HepG2 (cell line): ENCODE data around the gene LSM8. TPM values are rescaled to one million over a fixed set of nuclear protein-coding genes. Genes with fewer than 3 reads are reported as not detected.
A peak's percentile ranks its signal among the peaks of the same experiment; 100 is the strongest.

Experiments used
- ELF1 ChIP-seq: sonication (generic); formaldehyde crosslinking; IDR thresholded peaks from 2 replicates; pipeline ENCODE4 v1.4.0; 2020; ENCODE audit warnings: missing genetic modification reagents
- KAT8 ChIP-seq: IDR thresholded peaks from 2 replicates; pipeline ENCODE4 v1.6.1; 2016; ENCODE audit warnings: missing genetic modification reagents, missing compliant biosample characterization
- KLF6 ChIP-seq: IDR thresholded peaks from 2 replicates; pipeline ENCODE4 v1.8.0; 2016; ENCODE audit warnings: missing biosample characterization, missing genetic modification reagents
- NAIF1 ChIP-seq: sonication (generic); formaldehyde crosslinking; IDR thresholded peaks from 2 replicates; pipeline ENCODE4 v1.5.0; 2020; ENCODE audit warnings: mild to moderate bottlenecking, missing genetic modification reagents, borderline replicate concordance
- ONECUT2 ChIP-seq: sonication (generic); formaldehyde crosslinking; IDR thresholded peaks from 2 replicates; pipeline ENCODE4 v1.4.0; 2020; ENCODE audit warnings: missing genetic modification reagents
- PAX8 ChIP-seq: sonication (generic); formaldehyde crosslinking; IDR thresholded peaks from 2 replicates; pipeline ENCODE4 v1.8.0; 2022; ENCODE audit warnings: mild to moderate bottlenecking, missing genetic modification reagents, borderline replicate concordance
- POLR2AphosphoS5 ChIP-seq: IDR thresholded peaks from 2 replicates; pipeline ENCODE4 v1.6.1; 2012; ENCODE audit warnings: low read depth, low read length
- SP2 ChIP-seq: sonication (generic); formaldehyde crosslinking; IDR thresholded peaks from 2 replicates; pipeline ENCODE4 v1.5.1; 2020; ENCODE audit warnings: mild to moderate bottlenecking, missing genetic modification reagents
- ZBTB20 ChIP-seq: sonication (generic); formaldehyde crosslinking; IDR thresholded peaks from 2 replicates; pipeline ENCODE4 v1.8.1; 2023; ENCODE audit warnings: missing genetic modification reagents, low read depth, mild to moderate bottlenecking, borderline replicate concordance
- ZBTB7B ChIP-seq: sonication (generic); formaldehyde crosslinking; IDR thresholded peaks from 2 replicates; pipeline ENCODE4 v1.4.0; 2020; ENCODE audit warnings: missing genetic modification reagents
- ZNF337 ChIP-seq: sonication (generic); formaldehyde crosslinking; IDR thresholded peaks from 2 replicates; pipeline ENCODE4 v1.5.1; 2020; ENCODE audit warnings: missing genetic modification reagents, low read depth, mild to moderate bottlenecking, borderline replicate concordance
- ZNF598 ChIP-seq: sonication (generic); formaldehyde crosslinking; IDR thresholded peaks from 2 replicates; pipeline ENCODE4 v1.5.1; 2020; ENCODE audit warnings: mild to moderate bottlenecking, missing genetic modification reagents, borderline replicate concordance
- ZNF605 ChIP-seq: sonication (generic); formaldehyde crosslinking; IDR thresholded peaks from 2 replicates; pipeline ENCODE4 v1.8.0; 2022; ENCODE audit warnings: mild to moderate bottlenecking, missing genetic modification reagents
- ZNF75D ChIP-seq: sonication (generic); formaldehyde crosslinking; IDR thresholded peaks from 2 replicates; pipeline ENCODE4 v1.8.1; 2023; ENCODE audit warnings: missing genetic modification reagents, mild to moderate bottlenecking, borderline replicate concordance
- polyA plus RNA-seq, 8 experiments: library from polyadenylated mRNA; depleted of rRNA in 3 of 8; stranded (reverse) in 7 of 8; unstranded in 1 of 8; fragments of >200 nt; fragmentation: Illumina TruSeq in 4 of 8; extraction: Trizol in 4 of 8; gene quantifications; 2 replicates each; pipeline versions ENCODE4 v1.2.1 to v1.2.3, GENCODE V29; 2011 to 2016; ENCODE audit warnings: low read depth in 4 of 8, missing spikeins in 1 of 8, mixed read lengths in 1 of 8; ENCODE audit not compliant: insufficient read depth in 1 of 8
- total RNA-seq, 5 experiments: library from RNA; depleted of rRNA; stranded (reverse); fragments of >200 nt; fragmentation: Illumina TruSeq; extraction: Trizol; gene quantifications; 2 replicates each; pipeline ENCODE4 v1.2.3, GENCODE V29; 2016; ENCODE audit warnings: low read depth in 1 of 5
- TF ChIP-seq, protein P1 (sequence below): sonication (generic); formaldehyde crosslinking; IDR thresholded peaks from 2 replicates; pipeline ENCODE4 v1.8.1; 2023; ENCODE audit warnings: missing genetic modification reagents, mild to moderate bottlenecking, borderline replicate concordance
- TF ChIP-seq, protein P2 (sequence below): sonication (generic); formaldehyde crosslinking; IDR thresholded peaks from 2 replicates; pipeline ENCODE4 v1.4.0; 2020; ENCODE audit warnings: missing genetic modification reagents
- TF ChIP-seq, protein P3 (sequence below): sonication (generic); formaldehyde crosslinking; IDR thresholded peaks from 2 replicates; pipeline ENCODE4 v1.4.0; 2020; ENCODE audit warnings: missing genetic modification reagents
- TF ChIP-seq, protein P4 (sequence below): sonication (generic); formaldehyde crosslinking; IDR thresholded peaks from 2 replicates; pipeline ENCODE4 v1.8.1; 2022; ENCODE audit warnings: mild to moderate bottlenecking, missing genetic modification reagents
- TF ChIP-seq, protein P5 (sequence below): sonication (generic); formaldehyde crosslinking; IDR thresholded peaks from 2 replicates; pipeline ENCODE4 v1.4.0; 2020; ENCODE audit warnings: mild to moderate bottlenecking, missing genetic modification reagents, borderline replicate concordance
- TF ChIP-seq, protein P6 (sequence below): sonication (generic); formaldehyde crosslinking; IDR thresholded peaks from 2 replicates; pipeline ENCODE4 v1.5.1; 2020; ENCODE audit warnings: mild to moderate bottlenecking, missing genetic modification reagents, borderline replicate concordance

The LSM8 gene
- total and polyA plus RNA-seq, 2 of the 13 experiments (the other 11 are each of a cell fraction or from before 2014, with no cell fraction given) = 44.3 to 67.3 TPM

DNA sequence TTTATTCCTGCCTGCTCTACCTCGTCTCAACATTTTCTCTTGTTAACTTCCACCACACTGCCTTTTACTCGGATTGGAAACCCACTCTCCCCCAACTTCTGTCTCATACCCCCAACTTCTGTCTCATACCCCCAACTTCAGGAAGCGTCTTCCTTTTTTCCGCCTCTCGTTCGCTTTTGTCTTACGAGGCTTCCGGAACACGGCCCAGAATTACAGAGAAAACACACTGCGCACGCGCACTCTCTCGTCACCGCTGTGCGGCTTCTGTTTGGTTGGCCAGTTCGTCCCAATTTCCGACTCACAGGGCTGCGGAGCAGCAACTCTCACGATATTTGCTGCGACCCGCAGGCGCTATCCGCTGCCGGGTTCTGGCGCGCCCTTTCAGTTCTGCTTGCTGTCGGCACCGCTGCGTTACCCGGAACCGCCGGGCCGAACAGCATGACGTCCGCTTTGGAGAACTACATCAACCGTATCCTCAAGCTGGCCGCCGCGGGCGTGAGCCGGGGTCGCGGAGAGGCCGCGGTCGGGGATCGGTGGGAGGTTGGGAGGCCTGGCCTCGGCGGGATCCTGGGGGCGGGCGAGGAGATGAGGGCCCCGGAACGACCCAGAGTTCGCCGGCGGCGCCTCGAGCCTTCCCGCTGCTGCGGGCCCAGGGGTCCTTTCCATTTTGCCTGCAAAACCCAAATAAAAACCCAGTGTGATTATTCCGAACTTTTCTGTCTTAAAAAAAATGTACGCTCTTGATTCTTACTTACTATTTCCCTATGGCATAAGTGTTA, at the start of gene LSM8 (continued):
- TF ChIP-seq ZNF598 (peak; percentile 61; the same call in 1 of the 2 replicates), ONECUT2 (CRISPR knock-in tag) (no peak), ZBTB7B (CRISPR knock-in tag) (peak; percentile 34; the same call in 1 of the 2 replicates), ZBTB20 (0 out of 2 replicates have a peak, but pooled peaks have one; percentile 29), ELF1 (CRISPR knock-in tag) (peak; percentile 92), POLR2AphosphoS5 (peak; percentile 97), PAX8 (CRISPR knock-in tag) (no peak), KLF6 (CRISPR knock-in tag) (peak; percentile 47; the same call in 1 of the 2 replicates), ZNF605 (CRISPR knock-in tag) (0 out of 2 replicates have a peak, but pooled peaks have one; percentile 41), SP2 (peak; percentile 42), NAIF1 (CRISPR knock-in tag) (peak; percentile 65), KAT8 (CRISPR knock-in tag) (peak; percentile 96), ZNF337 (CRISPR knock-in tag) (0 out of 2 replicates have a peak, but pooled peaks have one; percentile 79), ZNF75D (CRISPR knock-in tag) (no peak)
- TF ChIP-seq, protein P1, sequence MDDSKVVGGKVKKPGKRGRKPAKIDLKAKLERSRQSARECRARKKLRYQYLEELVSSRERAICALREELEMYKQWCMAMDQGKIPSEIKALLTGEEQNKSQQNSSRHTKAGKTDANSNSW (CRISPR knock-in tag) = peak; percentile 50; the same call in 1 of the 2 replicates
- TF ChIP-seq, protein P2, sequence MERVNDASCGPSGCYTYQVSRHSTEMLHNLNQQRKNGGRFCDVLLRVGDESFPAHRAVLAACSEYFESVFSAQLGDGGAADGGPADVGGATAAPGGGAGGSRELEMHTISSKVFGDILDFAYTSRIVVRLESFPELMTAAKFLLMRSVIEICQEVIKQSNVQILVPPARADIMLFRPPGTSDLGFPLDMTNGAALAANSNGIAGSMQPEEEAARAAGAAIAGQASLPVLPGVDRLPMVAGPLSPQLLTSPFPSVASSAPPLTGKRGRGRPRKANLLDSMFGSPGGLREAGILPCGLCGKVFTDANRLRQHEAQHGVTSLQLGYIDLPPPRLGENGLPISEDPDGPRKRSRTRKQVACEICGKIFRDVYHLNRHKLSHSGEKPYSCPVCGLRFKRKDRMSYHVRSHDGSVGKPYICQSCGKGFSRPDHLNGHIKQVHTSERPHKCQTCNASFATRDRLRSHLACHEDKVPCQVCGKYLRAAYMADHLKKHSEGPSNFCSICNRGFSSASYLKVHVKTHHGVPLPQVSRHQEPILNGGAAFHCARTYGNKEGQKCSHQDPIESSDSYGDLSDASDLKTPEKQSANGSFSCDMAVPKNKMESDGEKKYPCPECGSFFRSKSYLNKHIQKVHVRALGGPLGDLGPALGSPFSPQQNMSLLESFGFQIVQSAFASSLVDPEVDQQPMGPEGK (CRISPR knock-in tag) = no peak
- TF ChIP-seq, protein P3, sequence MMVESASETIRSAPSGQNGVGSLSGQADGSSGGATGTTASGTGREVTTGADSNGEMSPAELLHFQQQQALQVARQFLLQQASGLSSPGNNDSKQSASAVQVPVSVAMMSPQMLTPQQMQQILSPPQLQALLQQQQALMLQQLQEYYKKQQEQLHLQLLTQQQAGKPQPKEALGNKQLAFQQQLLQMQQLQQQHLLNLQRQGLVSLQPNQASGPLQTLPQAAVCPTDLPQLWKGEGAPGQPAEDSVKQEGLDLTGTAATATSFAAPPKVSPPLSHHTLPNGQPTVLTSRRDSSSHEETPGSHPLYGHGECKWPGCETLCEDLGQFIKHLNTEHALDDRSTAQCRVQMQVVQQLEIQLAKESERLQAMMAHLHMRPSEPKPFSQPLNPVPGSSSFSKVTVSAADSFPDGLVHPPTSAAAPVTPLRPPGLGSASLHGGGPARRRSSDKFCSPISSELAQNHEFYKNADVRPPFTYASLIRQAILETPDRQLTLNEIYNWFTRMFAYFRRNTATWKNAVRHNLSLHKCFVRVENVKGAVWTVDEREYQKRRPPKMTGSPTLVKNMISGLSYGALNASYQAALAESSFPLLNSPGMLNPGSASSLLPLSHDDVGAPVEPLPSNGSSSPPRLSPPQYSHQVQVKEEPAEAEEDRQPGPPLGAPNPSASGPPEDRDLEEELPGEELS = no peak
- TF ChIP-seq, protein P4, sequence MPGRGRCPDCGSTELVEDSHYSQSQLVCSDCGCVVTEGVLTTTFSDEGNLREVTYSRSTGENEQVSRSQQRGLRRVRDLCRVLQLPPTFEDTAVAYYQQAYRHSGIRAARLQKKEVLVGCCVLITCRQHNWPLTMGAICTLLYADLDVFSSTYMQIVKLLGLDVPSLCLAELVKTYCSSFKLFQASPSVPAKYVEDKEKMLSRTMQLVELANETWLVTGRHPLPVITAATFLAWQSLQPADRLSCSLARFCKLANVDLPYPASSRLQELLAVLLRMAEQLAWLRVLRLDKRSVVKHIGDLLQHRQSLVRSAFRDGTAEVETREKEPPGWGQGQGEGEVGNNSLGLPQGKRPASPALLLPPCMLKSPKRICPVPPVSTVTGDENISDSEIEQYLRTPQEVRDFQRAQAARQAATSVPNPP = no peak
- TF ChIP-seq, protein P5, sequence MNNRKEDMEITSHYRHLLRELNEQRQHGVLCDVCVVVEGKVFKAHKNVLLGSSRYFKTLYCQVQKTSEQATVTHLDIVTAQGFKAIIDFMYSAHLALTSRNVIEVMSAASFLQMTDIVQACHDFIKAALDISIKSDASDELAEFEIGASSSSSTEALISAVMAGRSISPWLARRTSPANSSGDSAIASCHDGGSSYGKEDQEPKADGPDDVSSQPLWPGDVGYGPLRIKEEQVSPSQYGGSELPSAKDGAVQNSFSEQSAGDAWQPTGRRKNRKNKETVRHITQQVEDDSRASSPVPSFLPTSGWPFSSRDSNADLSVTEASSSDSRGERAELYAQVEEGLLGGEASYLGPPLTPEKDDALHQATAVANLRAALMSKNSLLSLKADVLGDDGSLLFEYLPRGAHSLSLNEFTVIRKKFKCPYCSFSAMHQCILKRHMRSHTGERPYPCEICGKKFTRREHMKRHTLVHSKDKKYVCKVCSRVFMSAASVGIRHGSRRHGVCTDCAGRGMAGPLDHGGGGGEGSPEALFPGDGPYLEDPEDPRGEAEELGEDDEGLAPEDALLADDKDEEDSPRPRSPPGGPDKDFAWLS (CRISPR knock-in tag) = no peak
- TF ChIP-seq, protein P6, sequence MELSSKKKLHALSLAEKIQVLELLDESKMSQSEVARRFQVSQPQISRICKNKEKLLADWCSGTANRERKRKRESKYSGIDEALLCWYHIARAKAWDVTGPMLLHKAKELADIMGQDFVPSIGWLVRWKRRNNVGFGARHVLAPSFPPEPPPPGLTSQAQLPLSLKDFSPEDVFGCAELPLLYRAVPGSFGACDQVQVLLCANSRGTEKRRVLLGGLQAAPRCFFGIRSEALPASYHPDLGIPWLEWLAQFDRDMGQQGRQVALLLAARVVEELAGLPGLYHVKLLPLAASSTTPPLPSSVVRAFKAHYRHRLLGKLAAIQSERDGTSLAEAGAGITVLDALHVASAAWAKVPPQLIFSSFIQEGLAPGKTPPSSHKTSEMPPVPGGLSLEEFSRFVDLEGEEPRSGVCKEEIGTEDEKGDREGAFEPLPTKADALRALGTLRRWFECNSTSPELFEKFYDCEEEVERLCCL (CRISPR knock-in tag) = no peak
